Measurements from ENCODE around the gene JAZF1. TPM values are rescaled to one million over a fixed set of nuclear protein-coding genes. Genes with fewer than 3 reads are reported as not detected.

Gene JAZF1
- total and polyA plus RNA-seq, 2 donors (not counting 1 experiment from before 2014, with no cell fraction given): 14.0 to 38.6 TPM

GRCh38 chr7:28201131-28201530 lies 20.5 kb upstream of the JAZF1 start:
- H3K79me2 ChIP-seq (ENCODE audit: control insufficient read depth, insufficient read depth, low read length): no peaks in the 10 kb centered on the region
- Mint-ChIP-seq H3K27ac (no peak overlapping the region), H3K4me1 (peaks cover 50% of the 10 kb centered on the region), H3K4me3 (no peak overlapping the region), H3K27me3 (no peaks in the 10 kb centered on the region), H3K9me3 (ENCODE audit: insufficient read depth) (no peaks in the 10 kb centered on the region)
- H4K20me1 ChIP-seq (ENCODE audit: control insufficient read depth, insufficient read depth, low read length, poor library complexity, severe bottlenecking): no peaks in the 10 kb centered on the region
- H3K9me3 ChIP-seq (ENCODE audit: control extremely low read depth in 1 of 3, control insufficient read depth in 2 of 3, insufficient read depth in 1 of 3, low read length in 2 of 3): peaks cover 0 to 5% (median 2%) of the 10 kb centered on the region in 3 donors
- no peak overlapping the region for H3K27ac ChIP-seq (ENCODE audit: low read length in 2 of 2)
- POLR2A ChIA-PET: no interaction called here
- H3K36me3 ChIP-seq (replicated peaks in 1 of 2; ENCODE audit: control extremely low read depth in 1 of 2, control insufficient read depth in 1 of 2, extremely low read depth in 1 of 2, insufficient read depth in 2 of 2, low read length in 1 of 2): no peaks in the 10 kb centered on the region
- H3K9ac ChIP-seq (ENCODE audit: low read length): no peak overlapping the region
- DNase-seq: no peak
- no peak overlapping the region for H3K4me3 ChIP-seq (ENCODE audit: control extremely low read depth in 1 of 5, extremely low read depth in 1 of 5, insufficient read depth in 1 of 5, low read depth in 2 of 5, low read length in 4 of 5)
- CTCF ChIA-PET: interaction anchor here (1.1 kb wide), 1 partner anchor 71 kb away, joined by 6 read pairs; no protein-coding TSS in a partner anchor
- no peak overlapping the region for H2AFZ ChIP-seq (ENCODE audit: insufficient read depth, low read depth, low read length, poor library complexity, severe bottlenecking)
- no CpG with 5 or more reads among the region's 1 CpG for WGBS (ENCODE audit: insufficient coverage)
- ATAC-seq (ENCODE audit: low read depth): no peak
- intact Hi-C loops (cut with micrococcal nuclease): loop anchor here (5.0 to 10.0 kb wide), 2 partner anchors 46 to 71 kb away; no protein-coding TSS in a partner anchor
- H3K27me3 ChIP-seq (replicated peaks in 1 of 4; ENCODE audit: control extremely low read depth in 1 of 4, control insufficient read depth in 3 of 4, insufficient read depth in 4 of 4, low read length in 3 of 4): no peaks in the 10 kb centered on the region
- peak overlapping the region; percentile 45 for H3K4me2 ChIP-seq (replicated peaks; ENCODE audit: low read depth, low read length, poor library complexity, severe bottlenecking)
- TF ChIP-seq EZH2 (IDR thresholded peaks at IDR 0.05; ENCODE audit: borderline replicate concordance, insufficient read depth, low read depth, low read length, poor library complexity, severe bottlenecking): no peak
- no peak for TF ChIP-seq CTCF (IDR thresholded peaks at IDR 0.05)
- H3K4me1 ChIP-seq (ENCODE audit: control insufficient read depth in 2 of 2, insufficient read depth in 2 of 2, low read length in 2 of 2): peaks cover 33 to 54% of the 10 kb centered on the region in 2 donors

- no CpG with 5 or more reads among the region's 2 CpGs for WGBS (ENCODE audit: insufficient coverage)
- CTCF ChIA-PET: no interaction called here
- H3K9ac ChIP-seq (ENCODE audit: low read length): no peak overlapping the region
- peaks cover 0 to 5% (median 2%) of the 10 kb centered on the region in 3 donors for H3K9me3 ChIP-seq (ENCODE audit: control extremely low read depth in 1 of 3, control insufficient read depth in 2 of 3, insufficient read depth in 1 of 3, low read length in 2 of 3)
- intact Hi-C loops (cut with micrococcal nuclease): loop anchor here (5.0 to 10.0 kb wide), 2 partner anchors 46 to 72 kb away; no protein-coding TSS in a partner anchor
- H3K79me2 ChIP-seq (ENCODE audit: control insufficient read depth, insufficient read depth, low read length): no peaks in the 10 kb centered on the region
- H2AFZ ChIP-seq (ENCODE audit: insufficient read depth, low read depth, low read length, poor library complexity, severe bottlenecking): peak overlapping the region; percentile 31
- ATAC-seq (ENCODE audit: low read depth): peak; percentile 31
- peak overlapping the region; percentile 45 for H3K4me2 ChIP-seq (replicated peaks; ENCODE audit: low read depth, low read length, poor library complexity, severe bottlenecking)
- H3K27me3 ChIP-seq (replicated peaks in 1 of 4; ENCODE audit: control extremely low read depth in 1 of 4, control insufficient read depth in 3 of 4, insufficient read depth in 4 of 4, low read length in 3 of 4): no peaks in the 10 kb centered on the region
- DNase-seq: peak; percentile 19
- TF ChIP-seq CTCF (IDR thresholded peaks at IDR 0.05) (no peak), EZH2 (IDR thresholded peaks at IDR 0.05; ENCODE audit: borderline replicate concordance, insufficient read depth, low read depth, low read length, poor library complexity, severe bottlenecking) (no peak)
- no peaks in the 10 kb centered on the region for H3K36me3 ChIP-seq (replicated peaks in 1 of 2; ENCODE audit: control extremely low read depth in 1 of 2, control insufficient read depth in 1 of 2, extremely low read depth in 1 of 2, insufficient read depth in 2 of 2, low read length in 1 of 2)
- POLR2A ChIA-PET: no interaction called here
- Mint-ChIP-seq H3K9me3 (ENCODE audit: insufficient read depth) (no peaks in the 10 kb centered on the region), H3K4me3 (peak overlapping the region; percentile 23), H3K4me1 (peaks cover 53% of the 10 kb centered on the region), H3K27me3 (no peaks in the 10 kb centered on the region), H3K27ac (no peak overlapping the region)
- peaks cover 35 to 58% of the 10 kb centered on the region in 2 donors for H3K4me1 ChIP-seq (ENCODE audit: control insufficient read depth in 2 of 2, insufficient read depth in 2 of 2, low read length in 2 of 2)
- no peaks in the 10 kb centered on the region for H4K20me1 ChIP-seq (ENCODE audit: control insufficient read depth, insufficient read depth, low read length, poor library complexity, severe bottlenecking)
- H3K4me3 ChIP-seq (ENCODE audit: control extremely low read depth in 1 of 5, extremely low read depth in 1 of 5, insufficient read depth in 1 of 5, low read depth in 2 of 5, low read length in 4 of 5): no peak overlapping the region
- no peak overlapping the region for H3K27ac ChIP-seq (ENCODE audit: low read length in 2 of 2)
These were observed 20.0 kb upstream of the JAZF1 start for GRCh38 chr7:28200598-28200997.

Measured in B cell (primary cell).